GM18520 (cell line): Measurements from ENCODE around the gene SMIM38.
A peak's percentile ranks its signal among the peaks of the same experiment; 100 is the strongest.

Source experiments
- ATAC-seq: cut with Tn5 transposase; IDR thresholded peaks from one replicate; pipeline ENCODE4 v1.9.1; 2021; ENCODE audit not compliant: unreplicated experiment

The SMIM38 gene

GRCh38 chr11:69157822-69158231 lies 2.1 kb downstream of the SMIM38 start:
- no peak for ATAC-seq

GRCh38 chr11:69158301-69159149 lies 2.8 kb downstream of the SMIM38 start:
- no peak for ATAC-seq

- ATAC-seq: no peak
These were observed 3.6 kb downstream of the SMIM38 start for GRCh38 chr11:69159150-69159852.

GRCh38 chr11:69160296-69161116 lies 4.8 kb downstream of the SMIM38 start:
- ATAC-seq: no peak

- ATAC-seq: no peak
These were observed 5.3 kb downstream of the SMIM38 start for GRCh38 chr11:69161117-69161407.

GRCh38 chr11:69162505-69162904 lies 6.8 kb downstream of the SMIM38 start:
- ATAC-seq: no peak

- no peak for ATAC-seq
These were observed 8.1 kb downstream of the SMIM38 start for GRCh38 chr11:69163842-69164241.

- ATAC-seq: no peak
These were observed 9.1 kb downstream of the SMIM38 start for GRCh38 chr11:69164824-69165223.

- no peak for ATAC-seq
These were observed 10.0 kb downstream of the SMIM38 start for GRCh38 chr11:69165775-69166174.

GRCh38 chr11:69166218-69167115 lies 10.7 kb downstream of the SMIM38 start:
- peak; percentile 81 for ATAC-seq

- ATAC-seq: no peak
These were observed 11.6 kb downstream of the SMIM38 start for GRCh38 chr11:69167130-69167915.

GRCh38 chr11:69167916-69168691 lies 12.4 kb downstream of the SMIM38 start:
- no peak for ATAC-seq

- no peak for ATAC-seq
These were observed 13.7 kb downstream of the SMIM38 start for GRCh38 chr11:69169479-69169878.

- ATAC-seq: no peak
These were observed 15.0 kb downstream of the SMIM38 start for GRCh38 chr11:69170704-69171103.

- no peak for ATAC-seq
These were observed 15.9 kb downstream of the SMIM38 start for GRCh38 chr11:69171476-69172240.

- ATAC-seq: no peak
These were observed 16.9 kb downstream of the SMIM38 start for GRCh38 chr11:69172674-69173073.

- ATAC-seq: no peak
These were observed 17.6 kb downstream of the SMIM38 start for GRCh38 chr11:69173331-69173730.

- ATAC-seq: no peak
These were observed 18.3 kb downstream of the SMIM38 start for GRCh38 chr11:69173925-69174581.
